ENCODE data around the gene ZNF275.

Gene ZNF275

GRCh38 chrX:153307276-153308178, 26.4 kb upstream of the ZNF275 start:
- Histone ChIP-seq H3K36me3 (no peaks in the 10 kb centered on the region), H3K4me3 (ENCODE audit: low read depth in 1 of 2, low read length in 1 of 2) (no peak overlapping the region), H3K9me3 (no peaks in the 10 kb centered on the region), H3K4me1 (ENCODE audit: control insufficient read depth in 1 of 2, insufficient read depth in 1 of 2, low read depth in 1 of 2, low read length in 1 of 2) (no peaks in the 10 kb centered on the region), H3K27ac (no peak overlapping the region), H3K27me3 (peaks cover 12% of the 10 kb centered on the region)
- TF ChIP-seq, protein P1, sequence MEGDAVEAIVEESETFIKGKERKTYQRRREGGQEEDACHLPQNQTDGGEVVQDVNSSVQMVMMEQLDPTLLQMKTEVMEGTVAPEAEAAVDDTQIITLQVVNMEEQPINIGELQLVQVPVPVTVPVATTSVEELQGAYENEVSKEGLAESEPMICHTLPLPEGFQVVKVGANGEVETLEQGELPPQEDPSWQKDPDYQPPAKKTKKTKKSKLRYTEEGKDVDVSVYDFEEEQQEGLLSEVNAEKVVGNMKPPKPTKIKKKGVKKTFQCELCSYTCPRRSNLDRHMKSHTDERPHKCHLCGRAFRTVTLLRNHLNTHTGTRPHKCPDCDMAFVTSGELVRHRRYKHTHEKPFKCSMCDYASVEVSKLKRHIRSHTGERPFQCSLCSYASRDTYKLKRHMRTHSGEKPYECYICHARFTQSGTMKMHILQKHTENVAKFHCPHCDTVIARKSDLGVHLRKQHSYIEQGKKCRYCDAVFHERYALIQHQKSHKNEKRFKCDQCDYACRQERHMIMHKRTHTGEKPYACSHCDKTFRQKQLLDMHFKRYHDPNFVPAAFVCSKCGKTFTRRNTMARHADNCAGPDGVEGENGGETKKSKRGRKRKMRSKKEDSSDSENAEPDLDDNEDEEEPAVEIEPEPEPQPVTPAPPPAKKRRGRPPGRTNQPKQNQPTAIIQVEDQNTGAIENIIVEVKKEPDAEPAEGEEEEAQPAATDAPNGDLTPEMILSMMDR (IDR thresholded peaks at IDR 0.05) = no peak

GRCh38 chrX:153310901-153311300, 23.1 kb upstream of the ZNF275 start:
- H3K4me3 ChIP-seq (ENCODE audit: low read depth in 1 of 2, low read length in 1 of 2) = no peak overlapping the region
- H3K36me3 ChIP-seq = no peaks in the 10 kb centered on the region
- no peaks in the 10 kb centered on the region for H3K27me3 ChIP-seq
- H3K27ac ChIP-seq = no peak overlapping the region
- TF ChIP-seq, protein P1 (IDR thresholded peaks at IDR 0.05) = no peak
- H3K4me1 ChIP-seq (ENCODE audit: control insufficient read depth in 1 of 2, insufficient read depth in 1 of 2, low read depth in 1 of 2, low read length in 1 of 2) = no peaks in the 10 kb centered on the region
- H3K9me3 ChIP-seq = no peaks in the 10 kb centered on the region

- no peak overlapping the region for H3K4me3 ChIP-seq (ENCODE audit: low read depth in 1 of 2, low read length in 1 of 2)
- no peaks in the 10 kb centered on the region for H3K9me3 ChIP-seq
- no peaks in the 10 kb centered on the region for H3K36me3 ChIP-seq
- TF ChIP-seq, protein P1 (IDR thresholded peaks at IDR 0.05) = no peak
- H3K27ac ChIP-seq = no peak overlapping the region
- H3K27me3 ChIP-seq = no peaks in the 10 kb centered on the region
- no peaks in the 10 kb centered on the region for H3K4me1 ChIP-seq (ENCODE audit: control insufficient read depth in 1 of 2, insufficient read depth in 1 of 2, low read depth in 1 of 2, low read length in 1 of 2)
These were observed 21.9 kb upstream of the ZNF275 start for GRCh38 chrX:153312041-153312440.

- TF ChIP-seq, protein P1 (IDR thresholded peaks at IDR 0.05) = no peak
- H3K27ac ChIP-seq = no peak overlapping the region
- H3K27me3 ChIP-seq = no peaks in the 10 kb centered on the region
- no peaks in the 10 kb centered on the region for H3K36me3 ChIP-seq
- H3K4me1 ChIP-seq (ENCODE audit: control insufficient read depth in 1 of 2, insufficient read depth in 1 of 2, low read depth in 1 of 2, low read length in 1 of 2) = no peaks in the 10 kb centered on the region
- H3K4me3 ChIP-seq (ENCODE audit: low read depth in 1 of 2, low read length in 1 of 2) = no peak overlapping the region
- H3K9me3 ChIP-seq = no peaks in the 10 kb centered on the region
These were observed 21.1 kb upstream of the ZNF275 start for GRCh38 chrX:153312842-153313241.

DNA sequence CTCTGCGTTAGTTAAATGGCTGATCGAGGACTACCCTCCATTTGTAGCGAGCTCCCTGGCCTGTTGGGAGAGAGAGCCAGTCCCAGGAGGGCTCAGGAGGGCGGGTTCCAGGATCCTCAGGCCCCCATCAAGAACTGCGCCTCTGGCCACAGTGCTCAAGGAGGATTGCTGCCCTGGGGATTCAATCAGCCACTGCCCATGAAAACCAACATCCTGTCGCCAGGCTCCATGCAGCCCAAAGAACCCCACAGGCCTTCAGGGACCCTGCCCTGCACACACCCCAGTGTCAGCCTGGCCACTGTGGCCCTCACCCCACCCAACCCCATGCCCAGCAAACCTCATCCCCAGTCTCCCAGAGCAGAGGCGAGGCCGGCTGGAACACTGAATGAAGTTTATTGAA, 16.6 kb upstream of the ZNF275 start:
- Histone ChIP-seq H3K27ac (no peak overlapping the region), H3K4me3 (ENCODE audit: low read depth in 1 of 2, low read length in 1 of 2) (no peak overlapping the region), H3K9me3 (no peaks in the 10 kb centered on the region), H3K4me1 (ENCODE audit: control insufficient read depth in 1 of 2, insufficient read depth in 1 of 2, low read depth in 1 of 2, low read length in 1 of 2) (no peaks in the 10 kb centered on the region), H3K27me3 (peaks cover 19% of the 10 kb centered on the region), H3K36me3 (no peaks in the 10 kb centered on the region)
- TF ChIP-seq, protein P1 (IDR thresholded peaks at IDR 0.05) = no peak

Data from neutrophil (primary cell).